Naive B cell (primary cell): Measurements from ENCODE around the gene CD34. TPM values are rescaled to one million over a fixed set of nuclear protein-coding genes. Genes with fewer than 3 reads are reported as not detected.

Experiments
- ATAC-seq, 2 donors: fragments of 150-1000 bp; cut with Tn5 transposase; 2 replicates each; pipeline ENCODE4 v1.10.0; 2021; ENCODE audit warnings: low read depth in 2 of 2, mild to moderate bottlenecking in 2 of 2, moderate library complexity in 2 of 2
- DNase-seq: peaks from one replicate; pipeline ENCODE4 v3.0.0; 2022
- H3K27ac Mint-ChIP-seq, 6 donors: one replicate each; pipeline ENCODE4 v1.8.0; 2020 to 2022; ENCODE audit warnings: mild to moderate bottlenecking in 6 of 6, mixed read lengths in 6 of 6, moderate library complexity in 5 of 6, inconsistent platforms in 2 of 6
- H3K27me3 Mint-ChIP-seq, 3 donors: one replicate each; pipeline ENCODE4 v1.8.0; 2021 to 2022; ENCODE audit warnings: mixed read lengths in 3 of 3, mild to moderate bottlenecking in 1 of 3
- H3K36me3 Mint-ChIP-seq, 2 donors: one replicate each; pipeline ENCODE4 v1.8.0; 2020 to 2022; ENCODE audit warnings: mixed read lengths in 2 of 2, inconsistent platforms in 1 of 2, mild to moderate bottlenecking in 1 of 2
- H3K4me1 Mint-ChIP-seq, 3 donors: one replicate each; pipeline ENCODE4 v1.8.0; 2020 to 2022; ENCODE audit warnings: mixed read lengths in 3 of 3, inconsistent platforms in 1 of 3, mild to moderate bottlenecking in 1 of 3, moderate library complexity in 1 of 3
- H3K4me3 Mint-ChIP-seq, 8 donors: one replicate each; pipeline ENCODE4 v1.8.0; 2020 to 2022; ENCODE audit warnings: mild to moderate bottlenecking in 8 of 8, mixed read lengths in 8 of 8, moderate library complexity in 8 of 8, inconsistent platforms in 2 of 8
- H3K9me3 Mint-ChIP-seq, 7 donors: one replicate each; pipeline ENCODE4 v1.8.0; 2020 to 2022; ENCODE audit warnings: mixed read lengths in 7 of 7, mild to moderate bottlenecking in 5 of 7, inconsistent platforms in 2 of 7, moderate library complexity in 1 of 7
- polyA plus RNA-seq, 6 donors: library from polyadenylated mRNA; unstranded; fragments of 300-500 nt; fragmentation: Illumina TruSeq; gene quantifications; one replicate each; pipeline ENCODE4 v1.2.3, GENCODE V29; 2021; ENCODE audit warnings: low read depth in 6 of 6

The CD34 gene
- polyA plus RNA-seq, 6 donors from 2014 or later = not detected

GRCh38 chr1:207849646-207850045 lies 61.3 kb downstream of the CD34 start:
- ATAC-seq (no peak), DNase-seq (no peak)
- peak overlapping the region in 2 of 6 donors; percentile 33 to 35 for H3K27ac Mint-ChIP-seq
- no peak overlapping the region for H3K4me3 Mint-ChIP-seq
- H3K4me1 Mint-ChIP-seq = peaks cover 63 to 82% (median 66%) of the 10 kb centered on the region in 3 donors
- no peaks in the 10 kb centered on the region for H3K27me3 Mint-ChIP-seq
- H3K9me3 Mint-ChIP-seq = no peaks in the 10 kb centered on the region
- H3K36me3 Mint-ChIP-seq = peaks cover 4 to 10% of the 10 kb centered on the region in 2 donors

- peaks cover 61 to 82% (median 64%) of the 10 kb centered on the region in 3 donors for H3K4me1 Mint-ChIP-seq
- peak overlapping the region in 6 of 8 donors; percentile 13 to 68 (median 34) for H3K4me3 Mint-ChIP-seq
- no peaks in the 10 kb centered on the region for H3K27me3 Mint-ChIP-seq
- peaks cover 4 to 11% of the 10 kb centered on the region in 2 donors for H3K36me3 Mint-ChIP-seq
- H3K9me3 Mint-ChIP-seq = no peaks in the 10 kb centered on the region
- no peak for DNase-seq
- peak; percentile 46 to 47 for ATAC-seq
- peak overlapping the region in 4 of 6 donors; percentile 15 to 85 (median 41) for H3K27ac Mint-ChIP-seq
Measured at GRCh38 chr1:207849016-207849415, 61.9 kb downstream of the CD34 start.

GRCh38 chr1:207848234-207848633 lies 62.7 kb downstream of the CD34 start:
- H3K36me3 Mint-ChIP-seq = peaks cover 8 to 11% of the 10 kb centered on the region in 2 donors
- peak overlapping the region in 3 of 6 donors; percentile 2 to 88 (median 24) for H3K27ac Mint-ChIP-seq
- no peaks in the 10 kb centered on the region for H3K27me3 Mint-ChIP-seq
- peak overlapping the region in 6 of 8 donors; percentile 20 to 69 (median 36) for H3K4me3 Mint-ChIP-seq
- H3K9me3 Mint-ChIP-seq = no peaks in the 10 kb centered on the region
- ATAC-seq (peak; percentile 56 to 73), DNase-seq (no peak)
- peaks cover 61 to 82% (median 64%) of the 10 kb centered on the region in 3 donors for H3K4me1 Mint-ChIP-seq

GRCh38 chr1:207847116-207847515 lies 63.8 kb downstream of the CD34 start:
- DNase-seq (no peak), ATAC-seq (no peak)
- Mint-ChIP-seq H3K27ac (no peak overlapping the region), H3K27me3 (no peaks in the 10 kb centered on the region), H3K4me3 (peak overlapping the region in 1 of 8 donors; percentile 45), H3K36me3 (peaks cover 8 to 11% of the 10 kb centered on the region in 2 donors), H3K9me3 (no peaks in the 10 kb centered on the region), H3K4me1 (peaks cover 56 to 71% (median 57%) of the 10 kb centered on the region in 3 donors)

GRCh38 chr1:207845109-207845508 lies 65.8 kb downstream of the CD34 start:
- peak overlapping the region in 1 of 6 donors; percentile 40 for H3K27ac Mint-ChIP-seq

GRCh38 chr1:207844371-207844770 lies 66.6 kb downstream of the CD34 start:
- Mint-ChIP-seq H3K4me1 (peaks cover 49 to 58% (median 53%) of the 10 kb centered on the region in 3 donors), H3K27ac (no peak overlapping the region), H3K36me3 (peaks cover 4 to 11% of the 10 kb centered on the region in 2 donors), H3K9me3 (no peaks in the 10 kb centered on the region), H3K27me3 (no peaks in the 10 kb centered on the region), H3K4me3 (no peak overlapping the region)
- ATAC-seq (no peak), DNase-seq (no peak)

More at GRCh38 chr1:207845109-207845508, 65.8 kb downstream of the CD34 start:
- Mint-ChIP-seq H3K27me3 (no peaks in the 10 kb centered on the region), H3K4me1 (peaks cover 49 to 58% (median 52%) of the 10 kb centered on the region in 3 donors), H3K4me3 (no peak overlapping the region), H3K36me3 (peaks cover 4 to 11% of the 10 kb centered on the region in 2 donors), H3K9me3 (no peaks in the 10 kb centered on the region)
- DNase-seq (no peak), ATAC-seq (no peak)

GRCh38 chr1:207842506-207842905 lies 68.4 kb downstream of the CD34 start:
- no peaks in the 10 kb centered on the region for H3K9me3 Mint-ChIP-seq
- H3K4me3 Mint-ChIP-seq = no peak overlapping the region

GRCh38 chr1:207841901-207842300 lies 69.0 kb downstream of the CD34 start:
- Mint-ChIP-seq H3K4me3 (no peak overlapping the region), H3K27me3 (no peaks in the 10 kb centered on the region), H3K36me3 (peaks cover 4 to 11% of the 10 kb centered on the region in 2 donors), H3K9me3 (no peaks in the 10 kb centered on the region), H3K27ac (no peak overlapping the region), H3K4me1 (peaks cover 50 to 61% (median 55%) of the 10 kb centered on the region in 3 donors)
- DNase-seq (no peak), ATAC-seq (no peak)

More at GRCh38 chr1:207842506-207842905, 68.4 kb downstream of the CD34 start:
- Mint-ChIP-seq H3K27me3 (no peaks in the 10 kb centered on the region), H3K4me1 (peaks cover 49 to 55% (median 52%) of the 10 kb centered on the region in 3 donors), H3K36me3 (peaks cover 4 to 11% of the 10 kb centered on the region in 2 donors), H3K27ac (peak overlapping the region in 1 of 6 donors; percentile 64)
- DNase-seq = no peak
- no peak for ATAC-seq

GRCh38 chr1:207841293-207841692 lies 69.6 kb downstream of the CD34 start:
- no peaks in the 10 kb centered on the region for H3K9me3 Mint-ChIP-seq
- no peaks in the 10 kb centered on the region for H3K27me3 Mint-ChIP-seq
- no peak overlapping the region for H3K27ac Mint-ChIP-seq
- peaks cover 47 to 67% (median 61%) of the 10 kb centered on the region in 3 donors for H3K4me1 Mint-ChIP-seq
- H3K4me3 Mint-ChIP-seq = no peak overlapping the region
- H3K36me3 Mint-ChIP-seq = peaks cover 4 to 11% of the 10 kb centered on the region in 2 donors
- ATAC-seq = peak in 1 of 2 donors; percentile 28
- DNase-seq = no peak

- DNase-seq (no peak), ATAC-seq (no peak)
- Mint-ChIP-seq H3K4me3 (no peak overlapping the region), H3K9me3 (no peaks in the 10 kb centered on the region), H3K27ac (peak overlapping the region in 1 of 6 donors; percentile 78), H3K36me3 (peaks cover 4 to 9% of the 10 kb centered on the region in 2 donors), H3K27me3 (no peaks in the 10 kb centered on the region), H3K4me1 (peaks cover 44 to 69% (median 65%) of the 10 kb centered on the region in 3 donors)
Measured at GRCh38 chr1:207840380-207840779, 70.5 kb downstream of the CD34 start.

GRCh38 chr1:207839083-207839413 lies 71.9 kb downstream of the CD34 start:
- no peak for ATAC-seq
- Mint-ChIP-seq H3K9me3 (no peaks in the 10 kb centered on the region), H3K27me3 (no peaks in the 10 kb centered on the region), H3K36me3 (peaks cover 0 to 4% of the 10 kb centered on the region in 2 donors), H3K4me3 (peak overlapping the region in 2 of 8 donors; percentile 24 to 44), H3K4me1 (peaks cover 55 to 77% (median 69%) of the 10 kb centered on the region in 3 donors), H3K27ac (peak overlapping the region in 3 of 6 donors; percentile 21 to 80 (median 74))
- no peak for DNase-seq

GRCh38 chr1:207838156-207839082 lies 72.5 kb downstream of the CD34 start:
- DNase-seq = no peak
- Mint-ChIP-seq H3K9me3 (no peaks in the 10 kb centered on the region), H3K27ac (peak overlapping the region in 2 of 6 donors; percentile 14 to 73), H3K27me3 (no peaks in the 10 kb centered on the region), H3K4me1 (peaks cover 52 to 77% (median 69%) of the 10 kb centered on the region in 3 donors), H3K36me3 (peaks cover 0 to under 1% of the 10 kb centered on the region in 2 donors), H3K4me3 (peak overlapping the region in 3 of 8 donors; percentile 4 to 56 (median 47))
- no peak for ATAC-seq

- peak overlapping the region in 1 of 8 donors; percentile 47 for H3K4me3 Mint-ChIP-seq
- ATAC-seq = no peak
- peak overlapping the region in 3 of 6 donors; percentile 21 to 73 (median 67) for H3K27ac Mint-ChIP-seq
- H3K4me1 Mint-ChIP-seq = peaks cover 50 to 81% (median 75%) of the 10 kb centered on the region in 3 donors
- H3K36me3 Mint-ChIP-seq = no peaks in the 10 kb centered on the region
- no peaks in the 10 kb centered on the region for H3K9me3 Mint-ChIP-seq
- DNase-seq = no peak
- H3K27me3 Mint-ChIP-seq = no peaks in the 10 kb centered on the region
Measured at GRCh38 chr1:207837673-207838072, 73.3 kb downstream of the CD34 start.
